Parathyroid adenoma (tissue), 2 donors: ENCODE results near the gene ETS2.

Source experiments
- H2AFZ ChIP-seq: fragments of 300-600 bp; sonication (generic); one replicate; pipeline ENCODE4 v1.7.0; 2017; ENCODE audit warnings: antibody characterized with exemption, mild to moderate bottlenecking
- H3K27ac ChIP-seq: fragments of 300-600 bp; sonication (generic); one replicate; pipeline ENCODE4 v1.7.0; 2017
- H3K27me3 ChIP-seq: fragments of 300-600 bp; sonication (generic); one replicate; pipeline ENCODE4 v1.7.0; 2017; ENCODE audit warnings: low read length; ENCODE audit not compliant: control insufficient read depth, insufficient read depth
- H3K36me3 ChIP-seq: fragments of 300-600 bp; sonication (generic); one replicate; pipeline ENCODE4 v1.7.0; 2017; ENCODE audit warnings: low read length; ENCODE audit not compliant: control insufficient read depth, insufficient read depth
- H3K4me1 ChIP-seq: fragments of 300-600 bp; sonication (generic); one replicate; pipeline ENCODE4 v1.7.0; 2017; ENCODE audit warnings: control low read depth
- H3K4me2 ChIP-seq: fragments of 300-600 bp; sonication (generic); one replicate; pipeline ENCODE4 v1.7.0; 2017; ENCODE audit warnings: low read length
- H3K4me3 ChIP-seq: fragments of 300-600 bp; sonication (generic); one replicate; pipeline ENCODE4 v1.7.0; 2017; ENCODE audit warnings: low read depth, low read length
- H3K79me2 ChIP-seq: fragments of 300-600 bp; sonication (generic); one replicate; pipeline ENCODE4 v1.7.0; 2017; ENCODE audit warnings: control low read depth
- H3K9ac ChIP-seq: fragments of 300-600 bp; sonication (generic); one replicate; pipeline ENCODE4 v1.7.0; 2017; ENCODE audit warnings: mild to moderate bottlenecking
- H3K9me3 ChIP-seq: fragments of 300-600 bp; sonication (generic); one replicate; pipeline ENCODE4 v1.7.0; 2017; ENCODE audit warnings: low read length; ENCODE audit not compliant: control insufficient read depth
- TF ChIP-seq, protein P1 (sequence below): fragments of 300-600 bp; sonication (generic); IDR thresholded peaks from one replicate; pipeline ENCODE4 v1.7.0; 2017; ENCODE audit warnings: antibody characterized with exemption, mild to moderate bottlenecking
- donor health status: primary hyperparathyroidism.

The ETS2 gene

GRCh38 chr21:38861056-38861455, 55.3 kb downstream of the ETS2 start:
- H2AFZ ChIP-seq: no peak overlapping the region
- TF ChIP-seq, protein P1, sequence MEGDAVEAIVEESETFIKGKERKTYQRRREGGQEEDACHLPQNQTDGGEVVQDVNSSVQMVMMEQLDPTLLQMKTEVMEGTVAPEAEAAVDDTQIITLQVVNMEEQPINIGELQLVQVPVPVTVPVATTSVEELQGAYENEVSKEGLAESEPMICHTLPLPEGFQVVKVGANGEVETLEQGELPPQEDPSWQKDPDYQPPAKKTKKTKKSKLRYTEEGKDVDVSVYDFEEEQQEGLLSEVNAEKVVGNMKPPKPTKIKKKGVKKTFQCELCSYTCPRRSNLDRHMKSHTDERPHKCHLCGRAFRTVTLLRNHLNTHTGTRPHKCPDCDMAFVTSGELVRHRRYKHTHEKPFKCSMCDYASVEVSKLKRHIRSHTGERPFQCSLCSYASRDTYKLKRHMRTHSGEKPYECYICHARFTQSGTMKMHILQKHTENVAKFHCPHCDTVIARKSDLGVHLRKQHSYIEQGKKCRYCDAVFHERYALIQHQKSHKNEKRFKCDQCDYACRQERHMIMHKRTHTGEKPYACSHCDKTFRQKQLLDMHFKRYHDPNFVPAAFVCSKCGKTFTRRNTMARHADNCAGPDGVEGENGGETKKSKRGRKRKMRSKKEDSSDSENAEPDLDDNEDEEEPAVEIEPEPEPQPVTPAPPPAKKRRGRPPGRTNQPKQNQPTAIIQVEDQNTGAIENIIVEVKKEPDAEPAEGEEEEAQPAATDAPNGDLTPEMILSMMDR: no peak

DNA sequence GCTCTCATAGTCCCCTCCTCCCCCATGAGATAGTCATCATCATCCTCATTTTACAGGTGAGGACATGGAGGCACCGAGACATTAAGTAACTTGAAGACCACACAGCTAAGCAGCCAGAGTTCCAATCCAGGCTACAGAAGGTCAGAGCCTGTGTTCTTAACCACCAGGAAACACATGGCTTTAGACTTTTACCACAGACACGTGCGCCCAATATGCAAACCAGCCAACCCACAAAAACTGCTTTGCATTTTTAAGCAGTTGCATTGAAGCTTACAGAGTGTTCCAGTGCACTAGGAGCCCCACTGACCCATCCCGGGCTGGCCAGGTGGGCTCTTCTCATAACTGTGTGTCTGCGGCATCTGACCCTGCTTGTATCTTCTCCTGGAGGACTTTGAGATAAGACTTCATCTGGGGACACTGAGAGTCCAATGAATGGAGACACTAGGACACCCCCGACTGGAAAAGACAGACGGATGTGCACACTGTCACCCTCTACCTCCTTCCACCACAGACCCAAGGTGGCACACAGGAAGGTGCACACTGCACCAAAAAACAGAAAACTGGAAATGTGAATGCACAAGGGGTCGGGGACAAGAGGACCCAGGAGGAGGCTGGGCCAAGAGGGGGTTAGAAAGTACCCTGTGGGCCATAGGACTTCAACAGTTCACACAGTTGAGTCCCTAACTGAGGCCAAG, 56.4 kb downstream of the ETS2 start:
- H3K27ac ChIP-seq: no peak overlapping the region
- H3K9me3 ChIP-seq: no peaks in the 10 kb centered on the region
- H3K9ac ChIP-seq: no peak overlapping the region
- TF ChIP-seq, protein P1: no peak
- no peak overlapping the region for H3K4me2 ChIP-seq
- H3K4me3 ChIP-seq: no peak overlapping the region
- no peaks in the 10 kb centered on the region for H3K27me3 ChIP-seq
- H2AFZ ChIP-seq: no peak overlapping the region
- H3K79me2 ChIP-seq: no peaks in the 10 kb centered on the region
- no peaks in the 10 kb centered on the region for H3K36me3 ChIP-seq
- H3K4me1 ChIP-seq: peaks cover under 1% of the 10 kb centered on the region

More at GRCh38 chr21:38861056-38861455, 55.3 kb downstream of the ETS2 start:
- Histone ChIP-seq H3K36me3 (no peaks in the 10 kb centered on the region), H3K27ac (no peak overlapping the region), H3K9me3 (no peaks in the 10 kb centered on the region), H3K4me2 (no peak overlapping the region), H3K4me1 (peaks cover 2% of the 10 kb centered on the region), H3K27me3 (no peaks in the 10 kb centered on the region), H3K4me3 (no peak overlapping the region), H3K9ac (no peak overlapping the region), H3K79me2 (no peaks in the 10 kb centered on the region)

DNA sequence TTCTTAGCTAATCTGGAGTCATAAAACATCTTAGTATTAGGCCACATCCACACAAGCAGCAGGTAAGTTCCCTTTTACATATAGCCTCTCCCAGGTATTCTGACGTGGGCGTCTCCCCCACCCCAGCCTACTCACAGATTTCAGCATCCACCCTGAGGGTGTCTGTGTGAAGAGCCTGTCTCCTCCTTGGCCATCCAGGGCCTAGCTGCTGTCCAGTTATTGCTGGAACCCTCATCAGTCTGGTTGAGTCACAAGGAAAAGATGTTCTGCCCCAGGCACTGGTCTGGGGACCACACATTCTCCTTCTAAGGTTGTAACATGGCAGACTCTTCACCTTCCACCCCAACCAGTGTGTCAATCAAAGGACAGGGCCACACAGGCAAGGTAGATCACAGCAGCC, 57.6 kb downstream of the ETS2 start:
- no peak overlapping the region for H3K4me3 ChIP-seq
- no peaks in the 10 kb centered on the region for H3K27me3 ChIP-seq
- no peak overlapping the region for H3K4me2 ChIP-seq
- H3K4me1 ChIP-seq: no peaks in the 10 kb centered on the region
- no peaks in the 10 kb centered on the region for H3K9me3 ChIP-seq
- no peak overlapping the region for H3K27ac ChIP-seq
- no peak overlapping the region for H2AFZ ChIP-seq
- no peaks in the 10 kb centered on the region for H3K36me3 ChIP-seq
- TF ChIP-seq, protein P1: no peak
- H3K9ac ChIP-seq: no peak overlapping the region
- H3K79me2 ChIP-seq: no peaks in the 10 kb centered on the region

DNA sequence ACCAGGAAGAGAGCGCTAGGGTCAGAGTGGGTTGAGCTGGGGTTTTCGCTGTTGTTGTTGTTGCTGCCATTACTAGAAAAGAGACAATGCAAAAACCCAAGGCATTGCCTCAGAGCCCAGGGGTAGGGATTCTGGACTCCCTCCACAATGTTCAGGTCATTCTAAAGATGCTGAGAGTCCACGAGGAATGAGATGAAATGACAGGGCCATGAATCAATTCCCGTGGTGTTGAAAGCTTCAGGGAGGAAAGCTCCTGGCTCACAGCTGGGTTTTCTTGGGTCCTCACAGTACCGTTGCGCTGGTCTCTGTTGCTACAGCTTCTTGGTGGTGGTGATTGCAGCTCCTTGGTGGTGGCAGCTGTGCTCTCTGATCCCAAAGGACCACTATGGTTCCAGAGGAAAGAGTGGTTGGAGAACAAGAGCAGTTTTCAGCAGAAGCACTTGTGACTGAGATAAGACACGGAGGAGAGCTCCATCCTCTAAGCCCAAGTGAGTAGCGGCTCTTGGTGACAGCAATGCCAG, 58.2 kb downstream of the ETS2 start:
- Histone ChIP-seq H3K79me2 (no peaks in the 10 kb centered on the region), H3K9ac (no peak overlapping the region), H3K27me3 (no peaks in the 10 kb centered on the region), H3K4me3 (no peak overlapping the region), H3K4me1 (no peaks in the 10 kb centered on the region), H3K27ac (no peak overlapping the region), H3K9me3 (no peaks in the 10 kb centered on the region), H3K4me2 (no peak overlapping the region), H3K36me3 (no peaks in the 10 kb centered on the region), H2AFZ (no peak overlapping the region)
- TF ChIP-seq, protein P1: no peak

GRCh38 chr21:38864964-38865363, 59.2 kb downstream of the ETS2 start:
- H3K27me3 ChIP-seq: no peaks in the 10 kb centered on the region
- no peaks in the 10 kb centered on the region for H3K36me3 ChIP-seq
- no peaks in the 10 kb centered on the region for H3K9me3 ChIP-seq
- H3K27ac ChIP-seq: no peak overlapping the region
- H3K4me3 ChIP-seq: no peak overlapping the region
- H3K4me1 ChIP-seq: no peaks in the 10 kb centered on the region
- TF ChIP-seq, protein P1: no peak
- no peak overlapping the region for H2AFZ ChIP-seq
- H3K9ac ChIP-seq: no peak overlapping the region
- no peak overlapping the region for H3K4me2 ChIP-seq
- H3K79me2 ChIP-seq: no peaks in the 10 kb centered on the region
